Measurements from ENCODE around the gene BTBD6.

DNA sequence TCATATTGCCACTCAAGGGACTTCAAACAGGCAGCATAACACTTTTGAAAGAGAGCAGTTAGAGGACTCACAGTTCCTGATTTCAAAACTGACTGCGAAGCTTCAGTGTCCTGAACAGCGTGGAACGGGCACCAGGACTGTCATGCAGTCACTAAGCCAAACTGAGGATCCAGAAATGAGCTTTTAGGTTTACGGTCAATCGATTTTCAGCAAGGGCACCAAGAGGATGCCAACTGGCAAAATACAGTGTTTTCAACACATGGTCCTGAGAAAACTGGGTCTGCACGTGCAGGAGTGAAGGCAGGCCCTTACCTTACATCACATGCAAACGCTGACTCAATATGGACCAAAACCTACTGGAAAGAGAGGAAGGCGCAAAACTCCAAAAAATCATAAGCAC, 36.8 kb downstream of the BTBD6 start:
- TF ChIP-seq RAD21 (IDR thresholded peaks at IDR 0.05; ENCODE audit: low read depth): no peak
- TF ChIP-seq MAX (IDR thresholded peaks at IDR 0.05): no peak
- TF ChIP-seq CREB1 (IDR thresholded peaks at IDR 0.05; ENCODE audit: low read depth): no peak
